ENCODE results near the gene PCDHB15. TPM values are rescaled to one million over a fixed set of nuclear protein-coding genes. Genes with fewer than 3 reads are reported as not detected.
"Not testable (repeated sequence)": the region's sequence is repeated elsewhere in the genome, so short reads cannot be mapped to it uniquely, and the experiment has no call there.

The PCDHB15 gene
- total RNA-seq, 4 donors from 2014 or later: 0.68 to 2.3 (median 1.6) TPM

GRCh38 chr5:141213656-141214339 lies 31.4 kb upstream of the PCDHB15 start, which contains the start of gene PCDHB13:
PCDHB13 (plus strand) TSS chr5:141213919; CDS start chr5:141214124, 205 bp downstream.
- H3K9me3 ChIP-seq: peaks cover 47% of the 10 kb centered on the region
- WGBS: 6% methylated on average over 12 of the region's 18 CpGs
- H3K36me3 ChIP-seq; DNase-seq (ENCODE audit: low spot score in 2 of 2); H3K4me1 ChIP-seq; H3K27ac ChIP-seq; H3K4me3 ChIP-seq; H3K27me3 ChIP-seq: not testable (repeated sequence)
- peak in 1 of 2 donors; percentile 15 for TF ChIP-seq CTCF (IDR thresholded peaks at IDR 0.05)

- not testable (repeated sequence) for H3K4me1 ChIP-seq; H3K27ac ChIP-seq; DNase-seq (ENCODE audit: low spot score in 2 of 2); H3K4me3 ChIP-seq; H3K36me3 ChIP-seq; H3K27me3 ChIP-seq
- peaks cover 47% of the 10 kb centered on the region for H3K9me3 ChIP-seq
- 78% methylated on average over 10 of the region's 12 CpGs for WGBS
These were observed 30.6 kb upstream of the PCDHB15 start for GRCh38 chr5:141214583-141214982.

- not testable (repeated sequence) for H3K4me3 ChIP-seq; DNase-seq (ENCODE audit: low spot score in 2 of 2); H3K4me1 ChIP-seq; H3K27ac ChIP-seq; H3K27me3 ChIP-seq; H3K36me3 ChIP-seq
- H3K9me3 ChIP-seq: peaks cover 40% of the 10 kb centered on the region
- WGBS: 45% methylated on average over 15 of the region's 40 CpGs
These were observed 29.7 kb upstream of the PCDHB15 start for GRCh38 chr5:141215504-141215903.

- H3K27ac ChIP-seq; H3K4me1 ChIP-seq; H3K36me3 ChIP-seq; DNase-seq (ENCODE audit: low spot score in 2 of 2); H3K4me3 ChIP-seq; H3K27me3 ChIP-seq: not testable (repeated sequence)
- WGBS: 50% methylated on average over 2 of the region's 26 CpGs
- H3K9me3 ChIP-seq: peaks cover 40% of the 10 kb centered on the region
These were observed 29.2 kb upstream of the PCDHB15 start for GRCh38 chr5:141216035-141216434.

- Histone ChIP-seq H3K36me3 (no peaks in the 10 kb centered on the region), H3K27me3 (no peaks in the 10 kb centered on the region), H3K4me3 (peak within 1 kb of the TSS; percentile 27), H3K4me1 (no peaks in the 10 kb centered on the region), H3K27ac (no peak within 1 kb of the TSS), H3K9me3 (peaks cover 24% of the 10 kb centered on the region)
- no peak for TF ChIP-seq CTCF (IDR thresholded peaks at IDR 0.05)
- TF ChIP-seq POLR2AphosphoS5 (IDR thresholded peaks at IDR 0.05): no peak
- TF ChIP-seq EP300 (IDR thresholded peaks at IDR 0.05): no peak
- TF ChIP-seq POLR2A (IDR thresholded peaks at IDR 0.05): no peak
- no peak for DNase-seq (ENCODE audit: low spot score in 2 of 2)
- WGBS: 39% methylated on average over 15 of the region's 15 CpGs
These were observed 21.9 kb upstream of the PCDHB15 start, which contains the start of gene PCDHB14 for GRCh38 chr5:141223112-141223783. PCDHB14 (plus strand) TSS chr5:141223343; CDS start chr5:141223506, 163 bp downstream.

GRCh38 chr5:141224844-141225243 lies 20.4 kb upstream of the PCDHB15 start:
- H3K4me1 ChIP-seq; H3K27me3 ChIP-seq; H3K27ac ChIP-seq; H3K36me3 ChIP-seq; H3K4me3 ChIP-seq; DNase-seq (ENCODE audit: low spot score in 2 of 2): not testable (repeated sequence)
- WGBS: 17% methylated on average over 10 of the region's 40 CpGs
- H3K9me3 ChIP-seq: peaks cover 20% of the 10 kb centered on the region

GRCh38 chr5:141225421-141225820 lies 19.8 kb upstream of the PCDHB15 start:
- H3K27ac ChIP-seq; H3K27me3 ChIP-seq; H3K4me3 ChIP-seq; H3K4me1 ChIP-seq; H3K36me3 ChIP-seq; DNase-seq (ENCODE audit: low spot score in 2 of 2): not testable (repeated sequence)
- H3K9me3 ChIP-seq: peaks cover 21% of the 10 kb centered on the region
- WGBS: 47% methylated on average over 22 of the region's 30 CpGs

All from suprapubic skin (tissue), 4 donors.